Measurements from ENCODE around the gene UGCG.

- TF ChIP-seq CTCF (conservative IDR thresholded peaks at IDR 0.05; ENCODE audit: low read length), result no peak
- TF ChIP-seq EZH2phosphoT487 (IDR thresholded peaks at IDR 0.05; ENCODE audit: borderline replicate concordance), result no peak
These were observed 10.5 kb downstream of the UGCG start for GRCh38 chr9:111907147-111907546.
